HCT116 (cell line): ENCODE results near the gene EPN1. TPM values are rescaled to one million over a fixed set of nuclear protein-coding genes. Genes with fewer than 3 reads are reported as not detected.
A peak's percentile ranks its signal among the peaks of the same experiment; 100 is the strongest.

Experiments used
- ATAC-seq: fragments of 200-7000 bp; cut with Tn5 transposase; 2 replicates; pipeline ENCODE4 v1.9.1; 2020; ENCODE audit warnings: mild to moderate bottlenecking, moderate library complexity
- BruUV-seq: library from RNA; stranded (reverse); fragments of 400-500 nt; replicated peaks from 2 replicates; lab custom pipeline; 2021; lab: Mats Ljungman, UMichigan
- CTCF ChIA-PET: fragments of 300-600 bp; sonication (Branson Sonifier 250); formaldehyde crosslinking; loops from one replicate; lab custom pipeline; 2021; ENCODE audit warnings: antibody characterized with exemption; lab: Charles Lee
- POLR2A ChIA-PET: fragments of 300-600, 350-600 bp; sonication (Branson Sonifier 250); formaldehyde crosslinking; loops from one replicate; lab custom pipeline; 2021; ENCODE audit warnings: antibody characterized with exemption; lab: Charles Lee
- RAD21 ChIA-PET, 2 experiments: fragments of 300-600 bp; sonication (Branson Sonifier 250); formaldehyde crosslinking; loops; one replicate each; lab custom pipeline; 2023; ENCODE audit warnings: low total read pairs in 2 of 2; ENCODE audit not compliant: uncharacterized antibody in 2 of 2, unreplicated experiment in 2 of 2, low non-redundant PET in 1 of 2; lab: Charles Lee
- DNase-seq: peaks from one replicate; pipeline ENCODE4 v3.0.0-alpha.2; 2010; ENCODE audit warnings: low read depth, low spot score
- H2AFZ ChIP-seq: fragments of 200-600 bp; shearing (Covaris generic), sonication (generic); 2 replicates; pipeline ENCODE4 v1.6.1; 2017; ENCODE audit warnings: low read depth, mixed run types, mixed read lengths, antibody characterized with exemption, low read length; ENCODE audit not compliant: poor library complexity, severe bottlenecking
- H3K27ac ChIP-seq: 2 replicates; pipeline ENCODE4 v1.5.1; 2012; ENCODE audit warnings: low read depth, low read length
- H3K27me3 ChIP-seq: fragments of 200-600 bp; sonication (generic); 2 replicates; pipeline ENCODE4 v1.6.1; 2016; ENCODE audit warnings: mixed run types, low read length, mixed read lengths; ENCODE audit not compliant: insufficient read depth
- H3K36me3 ChIP-seq, 2 experiments: fragments of 200-500 bp in 1 of 2; fragments of 200-600 bp in 1 of 2; sonication (Bioruptor generic) in 1 of 2; sonication (generic) in 1 of 2; 2 replicates each; pipeline versions ENCODE4 v1.5.1 to v1.6.1; 2014 to 2016; ENCODE audit warnings: low read length in 2 of 2, inconsistent platforms in 1 of 2, mixed read lengths in 1 of 2, mixed run types in 1 of 2; ENCODE audit not compliant: insufficient read depth in 2 of 2, control insufficient read depth in 1 of 2
- H3K4me1 ChIP-seq, 2 experiments: fragments of 200-600 bp in 1 of 2; sonication (generic) in 1 of 2; 2 replicates each; pipeline versions ENCODE4 v1.5.1 to v1.6.1; 2012 to 2017; ENCODE audit warnings: low read length in 2 of 2, inconsistent platforms in 1 of 2, mild to moderate bottlenecking in 1 of 2, mixed read lengths in 1 of 2, mixed run types in 1 of 2, moderate library complexity in 1 of 2; ENCODE audit not compliant: insufficient read depth in 2 of 2, control insufficient read depth in 1 of 2
- H3K4me2 ChIP-seq: fragments of 200-600 bp; sonication (generic); 2 replicates; pipeline ENCODE4 v1.6.1; 2017; ENCODE audit warnings: mixed run types, low read length, mixed read lengths
- H3K4me3 ChIP-seq, 2 experiments: fragments of 200-600 bp in 1 of 2; sonication (generic) in 1 of 2; replicated peaks in 1 of 2; 2 replicates each; pipeline ENCODE4 v1.5.1; 2011 to 2016; ENCODE audit warnings: low read length in 2 of 2, control low read depth in 1 of 2, low read depth in 1 of 2, mild to moderate bottlenecking in 1 of 2, mixed read lengths in 1 of 2, mixed run types in 1 of 2
- H3K79me2 ChIP-seq: fragments of 200-600 bp; sonication (generic); 2 replicates; pipeline ENCODE4 v1.6.1; 2017; ENCODE audit warnings: mild to moderate bottlenecking, mixed run types, low read length, moderate library complexity, mixed read lengths; ENCODE audit not compliant: insufficient read depth
- H3K9ac ChIP-seq: fragments of 200-600 bp; sonication (generic); 2 replicates; pipeline ENCODE4 v1.6.1; 2016; ENCODE audit warnings: low read length, mixed read lengths
- H3K9me2 ChIP-seq: fragments of 200-600 bp; sonication (generic), shearing (Covaris generic); 2 replicates; pipeline ENCODE4 v1.6.1; 2017; ENCODE audit warnings: mixed run types, mild to moderate bottlenecking, moderate library complexity; ENCODE audit not compliant: insufficient read depth
- H3K9me3 ChIP-seq, 2 experiments: fragments of 200-500 bp in 1 of 2; fragments of 200-600 bp in 1 of 2; sonication (Bioruptor generic) in 1 of 2; sonication (generic) in 1 of 2; 2 replicates each; pipeline ENCODE4 v1.6.1; 2014 to 2017; ENCODE audit warnings: low read length in 2 of 2, mixed read lengths in 2 of 2, inconsistent platforms in 1 of 2, low read depth in 1 of 2, mild to moderate bottlenecking in 1 of 2, mixed run types in 1 of 2, moderate library complexity in 1 of 2; ENCODE audit not compliant: control insufficient read depth in 1 of 2, insufficient read depth in 1 of 2
- H4K20me1 ChIP-seq: fragments of 200-600 bp; sonication (generic), shearing (Covaris generic); 2 replicates; pipeline ENCODE4 v1.6.1; 2017; ENCODE audit warnings: mixed run types, mild to moderate bottlenecking, moderate library complexity; ENCODE audit not compliant: insufficient read depth
- CBX3 ChIP-seq: IDR thresholded peaks from 2 replicates; pipeline ENCODE4 v1.6.1; 2012; ENCODE audit warnings: low read depth
- EGR1 ChIP-seq: IDR thresholded peaks from 2 replicates; pipeline ENCODE4 v1.6.1; 2012; ENCODE audit warnings: low read depth
- ELF1 ChIP-seq: IDR thresholded peaks from 2 replicates; pipeline ENCODE4 v1.6.1; 2012; ENCODE audit warnings: low read depth, borderline replicate concordance
- FOSL1 ChIP-seq: IDR thresholded peaks from 2 replicates; pipeline ENCODE4 v1.6.1; 2012; ENCODE audit warnings: low read depth
- JUND ChIP-seq: IDR thresholded peaks from 2 replicates; pipeline ENCODE4 v1.6.1; 2012
- POLR2AphosphoS5 ChIP-seq: IDR thresholded peaks from 2 replicates; pipeline ENCODE4 v1.6.1; 2011; ENCODE audit warnings: mild to moderate bottlenecking, low read depth, low read length, moderate library complexity
- RAD21 ChIP-seq: IDR thresholded peaks from 2 replicates; pipeline ENCODE4 v1.6.1; 2012; ENCODE audit warnings: low read depth, mild to moderate bottlenecking
- SIN3A ChIP-seq: IDR thresholded peaks from 2 replicates; pipeline ENCODE4 v1.6.1; 2012; ENCODE audit warnings: low read depth
- SP1 ChIP-seq: IDR thresholded peaks from 2 replicates; pipeline ENCODE4 v1.6.1; 2012; ENCODE audit warnings: low read depth
- ZFX ChIP-seq: fragments of 450-650 bp; IDR thresholded peaks from 2 replicates; pipeline ENCODE4 v1.6.1; 2017
- ZNF274 ChIP-seq: fragments of 200-500 bp; sonication (Bioruptor generic); IDR thresholded peaks from 2 replicates; pipeline ENCODE4 v1.6.1; 2014; ENCODE audit warnings: mild to moderate bottlenecking, low read depth, low read length, inconsistent platforms
- intact Hi-C: fragments of 100-400 bp; cut with micrococcal nuclease; formaldehyde crosslinking; loops from 2 replicates; pipeline ENCODE4 v1.10.0; 2022
- total RNA-seq: library from RNA; stranded (reverse); gene quantifications from one replicate; pipeline ENCODE4 v1.2.1, GENCODE V29; 2021; ENCODE audit not compliant: unreplicated experiment
- TF ChIP-seq, protein P1 (sequence below): IDR thresholded peaks from 2 replicates; pipeline ENCODE4 v1.6.1; 2012; ENCODE audit warnings: low read depth
- TF ChIP-seq, protein P2 (sequence below), 3 experiments: fragments of 200-600 bp in 1 of 3; sonication (generic) in 1 of 3; IDR thresholded peaks in 2 of 3; conservative IDR thresholded peaks in 1 of 3; 2 replicates each; pipeline ENCODE4 v1.5.1; 2012 to 2017; ENCODE audit warnings: low read depth in 2 of 3, low read length in 2 of 3, antibody characterized with exemption in 1 of 3, borderline replicate concordance in 1 of 3, control low read depth in 1 of 3, mild to moderate bottlenecking in 1 of 3, mixed read lengths in 1 of 3, mixed run types in 1 of 3, moderate library complexity in 1 of 3; ENCODE audit not compliant: insufficient read depth in 1 of 3
- TF ChIP-seq, protein P3 (sequence below): IDR thresholded peaks from 2 replicates; pipeline ENCODE4 v1.6.1; 2011; ENCODE audit warnings: mild to moderate bottlenecking, low read length, moderate library complexity; ENCODE audit not compliant: insufficient replicate concordance; ENCODE audit errors: extremely low read depth

EPN1 gene
- total RNA-seq, 1 experiment from 2014 or later, result 122 TPM

DNA sequence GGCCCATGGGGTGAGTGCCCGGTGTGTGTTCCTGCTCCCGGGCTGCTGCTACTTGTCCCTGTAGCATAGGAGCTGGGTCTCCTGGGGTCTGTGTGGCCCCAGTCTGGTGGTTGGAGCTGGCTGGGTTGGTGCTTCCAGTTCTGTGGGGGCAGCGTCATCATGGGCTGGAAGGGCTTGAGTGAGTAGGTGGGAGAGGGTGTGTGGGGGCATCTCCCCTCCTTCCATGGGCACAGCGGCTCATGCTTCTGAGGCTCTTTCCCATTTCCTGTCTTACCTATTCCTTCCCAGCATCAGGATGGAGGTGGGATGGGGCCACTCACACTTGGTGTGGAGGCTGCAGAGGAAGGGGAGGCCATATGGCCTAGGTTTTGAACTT lies 8.0 kb upstream of the EPN1 start:
- H3K9me2 ChIP-seq, result no peaks in the 10 kb centered on the region
- H4K20me1 ChIP-seq, result peaks cover 6% of the 10 kb centered on the region; the same call in 1 of the 2 replicates

DNA sequence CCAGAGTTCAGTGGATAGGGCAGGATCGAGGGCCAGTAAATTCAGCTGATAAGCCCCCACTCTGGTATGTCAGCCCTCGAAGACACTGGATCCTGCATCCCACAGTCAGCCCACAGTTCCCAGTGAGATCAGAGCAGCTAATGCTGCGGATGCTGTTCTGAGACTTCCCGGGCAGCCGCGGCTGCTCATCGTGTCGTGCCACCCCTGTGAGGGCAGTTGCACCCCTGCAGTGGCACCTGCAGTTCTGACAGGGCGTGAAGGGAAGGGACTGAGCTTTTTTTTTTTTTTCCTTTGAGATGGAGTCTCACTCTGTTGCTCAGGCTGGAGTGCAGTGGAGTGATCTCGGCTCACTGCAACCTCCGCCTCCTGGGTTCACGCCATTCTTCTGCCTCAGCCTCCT lies 7.5 kb upstream of the EPN1 start:
- no peak for ATAC-seq
- Histone ChIP-seq H4K20me1 (peaks cover 6% of the 10 kb centered on the region; the same call in 1 of the 2 replicates), H3K9ac (no peak overlapping the region; the same call in 1 of the 2 replicates), H3K4me1 (peaks cover 5 to 32% of the 10 kb centered on the region in 2 experiments; a peak in 3 of 4 replicates), H3K9me2 (no peaks in the 10 kb centered on the region), H3K4me3 (no peak overlapping the region), H3K4me2 (peak overlapping the region; percentile 23), H2AFZ (no peak overlapping the region), H3K27ac (no peak overlapping the region; the same call in 1 of the 2 replicates), H3K79me2 (peaks cover 99% of the 10 kb centered on the region), H3K36me3 (peaks cover 45 to 70% of the 10 kb centered on the region in 2 experiments), H3K27me3 (no peaks in the 10 kb centered on the region), H3K9me3 (no peaks in the 10 kb centered on the region)
- no peak for DNase-seq
- ChIA-PET CTCF (no interaction called here), POLR2A (no interaction called here), RAD21 (no interaction called here)
- no TSS peak for BruUV-seq
- intact Hi-C loops, result no loop called here
- TF ChIP-seq CBX3, result no peak
- no peak for TF ChIP-seq RAD21
- TF ChIP-seq ELF1, result no peak
- no peak for TF ChIP-seq ZFX
- no peak for TF ChIP-seq SP1
- no peak for TF ChIP-seq FOSL1
- TF ChIP-seq POLR2AphosphoS5, result no peak
- no peak for TF ChIP-seq ZNF274
- TF ChIP-seq, protein P1, sequence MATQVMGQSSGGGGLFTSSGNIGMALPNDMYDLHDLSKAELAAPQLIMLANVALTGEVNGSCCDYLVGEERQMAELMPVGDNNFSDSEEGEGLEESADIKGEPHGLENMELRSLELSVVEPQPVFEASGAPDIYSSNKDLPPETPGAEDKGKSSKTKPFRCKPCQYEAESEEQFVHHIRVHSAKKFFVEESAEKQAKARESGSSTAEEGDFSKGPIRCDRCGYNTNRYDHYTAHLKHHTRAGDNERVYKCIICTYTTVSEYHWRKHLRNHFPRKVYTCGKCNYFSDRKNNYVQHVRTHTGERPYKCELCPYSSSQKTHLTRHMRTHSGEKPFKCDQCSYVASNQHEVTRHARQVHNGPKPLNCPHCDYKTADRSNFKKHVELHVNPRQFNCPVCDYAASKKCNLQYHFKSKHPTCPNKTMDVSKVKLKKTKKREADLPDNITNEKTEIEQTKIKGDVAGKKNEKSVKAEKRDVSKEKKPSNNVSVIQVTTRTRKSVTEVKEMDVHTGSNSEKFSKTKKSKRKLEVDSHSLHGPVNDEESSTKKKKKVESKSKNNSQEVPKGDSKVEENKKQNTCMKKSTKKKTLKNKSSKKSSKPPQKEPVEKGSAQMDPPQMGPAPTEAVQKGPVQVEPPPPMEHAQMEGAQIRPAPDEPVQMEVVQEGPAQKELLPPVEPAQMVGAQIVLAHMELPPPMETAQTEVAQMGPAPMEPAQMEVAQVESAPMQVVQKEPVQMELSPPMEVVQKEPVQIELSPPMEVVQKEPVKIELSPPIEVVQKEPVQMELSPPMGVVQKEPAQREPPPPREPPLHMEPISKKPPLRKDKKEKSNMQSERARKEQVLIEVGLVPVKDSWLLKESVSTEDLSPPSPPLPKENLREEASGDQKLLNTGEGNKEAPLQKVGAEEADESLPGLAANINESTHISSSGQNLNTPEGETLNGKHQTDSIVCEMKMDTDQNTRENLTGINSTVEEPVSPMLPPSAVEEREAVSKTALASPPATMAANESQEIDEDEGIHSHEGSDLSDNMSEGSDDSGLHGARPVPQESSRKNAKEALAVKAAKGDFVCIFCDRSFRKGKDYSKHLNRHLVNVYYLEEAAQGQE, result no peak
- TF ChIP-seq, protein P2, sequence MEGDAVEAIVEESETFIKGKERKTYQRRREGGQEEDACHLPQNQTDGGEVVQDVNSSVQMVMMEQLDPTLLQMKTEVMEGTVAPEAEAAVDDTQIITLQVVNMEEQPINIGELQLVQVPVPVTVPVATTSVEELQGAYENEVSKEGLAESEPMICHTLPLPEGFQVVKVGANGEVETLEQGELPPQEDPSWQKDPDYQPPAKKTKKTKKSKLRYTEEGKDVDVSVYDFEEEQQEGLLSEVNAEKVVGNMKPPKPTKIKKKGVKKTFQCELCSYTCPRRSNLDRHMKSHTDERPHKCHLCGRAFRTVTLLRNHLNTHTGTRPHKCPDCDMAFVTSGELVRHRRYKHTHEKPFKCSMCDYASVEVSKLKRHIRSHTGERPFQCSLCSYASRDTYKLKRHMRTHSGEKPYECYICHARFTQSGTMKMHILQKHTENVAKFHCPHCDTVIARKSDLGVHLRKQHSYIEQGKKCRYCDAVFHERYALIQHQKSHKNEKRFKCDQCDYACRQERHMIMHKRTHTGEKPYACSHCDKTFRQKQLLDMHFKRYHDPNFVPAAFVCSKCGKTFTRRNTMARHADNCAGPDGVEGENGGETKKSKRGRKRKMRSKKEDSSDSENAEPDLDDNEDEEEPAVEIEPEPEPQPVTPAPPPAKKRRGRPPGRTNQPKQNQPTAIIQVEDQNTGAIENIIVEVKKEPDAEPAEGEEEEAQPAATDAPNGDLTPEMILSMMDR (IDR thresholded peaks at IDR 0.05 in 2 of 3, conservative IDR thresholded peaks at IDR 0.05 in 1 of 3; ENCODE audit: borderline replicate concordance in 1 of 3, insufficient read depth in 1 of 3, low read depth in 2 of 3, low read length in 2 of 3), result no peak
- no peak for TF ChIP-seq SIN3A
- TF ChIP-seq JUND, result no peak
- TF ChIP-seq, protein P3, sequence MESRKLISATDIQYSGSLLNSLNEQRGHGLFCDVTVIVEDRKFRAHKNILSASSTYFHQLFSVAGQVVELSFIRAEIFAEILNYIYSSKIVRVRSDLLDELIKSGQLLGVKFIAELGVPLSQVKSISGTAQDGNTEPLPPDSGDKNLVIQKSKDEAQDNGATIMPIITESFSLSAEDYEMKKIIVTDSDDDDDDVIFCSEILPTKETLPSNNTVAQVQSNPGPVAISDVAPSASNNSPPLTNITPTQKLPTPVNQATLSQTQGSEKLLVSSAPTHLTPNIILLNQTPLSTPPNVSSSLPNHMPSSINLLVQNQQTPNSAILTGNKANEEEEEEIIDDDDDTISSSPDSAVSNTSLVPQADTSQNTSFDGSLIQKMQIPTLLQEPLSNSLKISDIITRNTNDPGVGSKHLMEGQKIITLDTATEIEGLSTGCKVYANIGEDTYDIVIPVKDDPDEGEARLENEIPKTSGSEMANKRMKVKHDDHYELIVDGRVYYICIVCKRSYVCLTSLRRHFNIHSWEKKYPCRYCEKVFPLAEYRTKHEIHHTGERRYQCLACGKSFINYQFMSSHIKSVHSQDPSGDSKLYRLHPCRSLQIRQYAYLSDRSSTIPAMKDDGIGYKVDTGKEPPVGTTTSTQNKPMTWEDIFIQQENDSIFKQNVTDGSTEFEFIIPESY, result no peak

More for the DNA sequence above, 8.0 kb upstream of the EPN1 start:
- TF ChIP-seq SIN3A (no peak), EGR1 (no peak)
- TF ChIP-seq, all 23 proteins: peak for 0
- peak overlapping the region; percentile 18; the same call in 1 of the 2 replicates for H3K27ac ChIP-seq
- peaks cover 5 to 29% of the 10 kb centered on the region in 2 experiments; a peak in 3 of 4 replicates for H3K4me1 ChIP-seq
- H3K36me3 ChIP-seq, result peaks cover 50 to 74% of the 10 kb centered on the region in 2 experiments
- H3K27me3 ChIP-seq, result no peaks in the 10 kb centered on the region
- H3K79me2 ChIP-seq, result peaks cover 99% of the 10 kb centered on the region
- H3K9me3 ChIP-seq, result no peaks in the 10 kb centered on the region
- peak overlapping the region; percentile 23; the same call in 1 of the 2 replicates for H3K4me2 ChIP-seq
- POLR2A ChIA-PET, result no interaction called here
- CTCF ChIA-PET, result no interaction called here
- DNase-seq (no peak), ATAC-seq (no peak)
- BruUV-seq, result no TSS peak
- no peak overlapping the region for H3K4me3 ChIP-seq
- RAD21 ChIA-PET, result no interaction called here
- H3K9ac ChIP-seq, result no peak overlapping the region; the same call in 1 of the 2 replicates
- intact Hi-C loops, result no loop called here
- no peak overlapping the region for H2AFZ ChIP-seq
